Endodermal cell (in vitro differentiated cells): ENCODE measurements around the gene RRAD. TPM values are rescaled to one million over a fixed set of nuclear protein-coding genes. Genes with fewer than 3 reads are reported as not detected.
A peak's percentile ranks its signal among the peaks of the same experiment; 100 is the strongest.

Experiments used
- DNase-seq: peaks from one replicate; pipeline ENCODE4 v3.0.0-alpha.2; 2017
- H3K27ac ChIP-seq: 2 replicates; pipeline ENCODE4 v1.5.1; 2013; ENCODE audit warnings: mild to moderate bottlenecking, low read depth, low read length, moderate library complexity
- H3K27me3 ChIP-seq: 2 replicates; pipeline ENCODE4 v1.6.1; 2013; ENCODE audit warnings: mild to moderate bottlenecking, low read length, moderate library complexity; ENCODE audit not compliant: insufficient read depth, control insufficient read depth, poor library complexity, severe bottlenecking
- H3K36me3 ChIP-seq: 2 replicates; pipeline ENCODE4 v1.7.0; 2013; ENCODE audit warnings: mild to moderate bottlenecking, low read length, moderate library complexity; ENCODE audit not compliant: control insufficient read depth, insufficient read depth
- H3K4me1 ChIP-seq: one replicate; pipeline ENCODE4 v1.7.0; 2013; ENCODE audit warnings: low read length; ENCODE audit not compliant: control insufficient read depth, insufficient read depth
- H3K4me3 ChIP-seq: 2 replicates; pipeline ENCODE4 v1.5.1; 2013; ENCODE audit warnings: mild to moderate bottlenecking, low read length, moderate library complexity
- H3K9ac ChIP-seq: 2 replicates; pipeline ENCODE4 v1.6.1; 2013; ENCODE audit warnings: mild to moderate bottlenecking, low read length, moderate library complexity; ENCODE audit not compliant: poor library complexity, severe bottlenecking; ENCODE audit errors: extremely low read depth
- H3K9me3 ChIP-seq: 2 replicates; pipeline ENCODE4 v1.6.1; 2013; ENCODE audit warnings: mild to moderate bottlenecking, low read length, moderate library complexity; ENCODE audit not compliant: control insufficient read depth
- H3K27ac Mint-ChIP-seq: 2 replicates; pipeline ENCODE4 v1.8.0; 2020; ENCODE audit warnings: mixed read lengths
- H3K27me3 Mint-ChIP-seq: 2 replicates; pipeline ENCODE4 v1.8.0; 2021; ENCODE audit warnings: mild to moderate bottlenecking, mixed read lengths; ENCODE audit not compliant: insufficient read depth
- H3K36me3 Mint-ChIP-seq: 2 replicates; pipeline ENCODE4 v1.8.0; 2020; ENCODE audit warnings: low read depth, mixed read lengths
- H3K4me1 Mint-ChIP-seq: 2 replicates; pipeline ENCODE4 v1.8.0; 2020; ENCODE audit warnings: mixed read lengths
- H3K4me3 Mint-ChIP-seq: 2 replicates; pipeline ENCODE4 v1.8.0; 2020; ENCODE audit warnings: mild to moderate bottlenecking, moderate library complexity, mixed read lengths
- H3K9me3 Mint-ChIP-seq: 2 replicates; pipeline ENCODE4 v1.8.0; 2020; ENCODE audit warnings: mild to moderate bottlenecking, mixed read lengths
- WGBS, 2 experiments: methylation state at CpG; one replicate each; pipeline versions ENCODE4 v1.1.5 to v1.1.7; 2013; ENCODE audit warnings: missing lambda C conversion rate in 2 of 2, mixed read lengths in 1 of 2; ENCODE audit not compliant: insufficient coverage in 1 of 2, insufficient read length in 1 of 2; 5-methylcytosine and 5-hydroxymethylcytosine counted together
- total RNA-seq, 2 donors: library from RNA; stranded (reverse); fragmentation: NEBNext Ultra II Directional in 1 of 2; extraction: Animal tissue kit (Norgen Biotek cat#: 25700) in 1 of 2; gene quantifications; 2 replicates in 1 of 2; 3 replicates in 1 of 2; pipeline ENCODE4 v1.2.1, GENCODE V29; 2021
- TF ChIP-seq, protein P1 (sequence below): fragments of 200-600 bp; sonication (generic); conservative IDR thresholded peaks from 2 replicates; pipeline ENCODE4 v1.5.0; 2021; ENCODE audit warnings: antibody characterized with exemption, mild to moderate bottlenecking

RRAD gene
- total RNA-seq, 2 donors from 2014 or later = 0.55 TPM; not detected in 1

DNA sequence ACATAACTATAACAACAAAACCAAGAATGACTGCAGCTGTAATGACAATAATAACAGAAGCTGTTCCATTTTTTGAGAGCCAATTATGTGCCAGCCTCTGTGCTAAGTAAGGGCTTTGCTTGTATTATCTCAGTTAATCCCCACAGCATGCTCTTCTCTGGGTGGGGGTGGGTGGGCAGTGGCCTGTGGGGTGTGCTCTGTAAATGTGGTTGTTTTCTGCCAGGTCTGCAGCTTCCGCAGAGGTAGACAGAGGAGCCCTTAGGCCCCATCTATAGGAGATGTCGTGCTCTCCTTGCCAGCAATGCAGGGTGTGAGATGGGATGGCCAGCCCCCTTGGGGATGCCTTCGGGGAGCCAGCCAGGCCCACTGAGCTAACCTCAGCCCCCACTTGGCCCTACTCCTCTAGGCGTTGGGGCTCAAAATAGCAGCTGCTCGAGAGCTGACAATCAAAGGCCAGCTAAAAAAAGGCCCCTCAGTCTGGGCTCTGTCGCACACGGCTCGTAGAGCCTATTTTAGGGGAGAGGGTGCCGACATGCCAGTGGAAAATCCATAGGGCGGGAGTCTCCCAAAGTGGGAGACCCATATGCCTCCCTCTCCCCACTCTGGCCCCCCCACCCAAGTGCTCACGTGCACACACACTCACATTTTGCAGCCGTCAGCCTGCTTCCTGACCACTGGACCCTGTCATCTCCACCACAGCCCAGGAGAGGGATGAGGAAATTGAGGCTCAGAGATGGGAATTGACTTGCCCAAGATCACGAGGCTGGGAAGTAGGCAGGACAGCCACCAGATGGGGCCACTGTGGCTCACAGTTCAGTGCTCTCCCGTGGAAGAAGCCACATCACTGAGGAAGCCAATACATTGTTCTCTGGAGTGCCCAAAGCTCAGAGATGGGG lies 22.4 kb downstream of the RRAD start:
- TF ChIP-seq, protein P1, sequence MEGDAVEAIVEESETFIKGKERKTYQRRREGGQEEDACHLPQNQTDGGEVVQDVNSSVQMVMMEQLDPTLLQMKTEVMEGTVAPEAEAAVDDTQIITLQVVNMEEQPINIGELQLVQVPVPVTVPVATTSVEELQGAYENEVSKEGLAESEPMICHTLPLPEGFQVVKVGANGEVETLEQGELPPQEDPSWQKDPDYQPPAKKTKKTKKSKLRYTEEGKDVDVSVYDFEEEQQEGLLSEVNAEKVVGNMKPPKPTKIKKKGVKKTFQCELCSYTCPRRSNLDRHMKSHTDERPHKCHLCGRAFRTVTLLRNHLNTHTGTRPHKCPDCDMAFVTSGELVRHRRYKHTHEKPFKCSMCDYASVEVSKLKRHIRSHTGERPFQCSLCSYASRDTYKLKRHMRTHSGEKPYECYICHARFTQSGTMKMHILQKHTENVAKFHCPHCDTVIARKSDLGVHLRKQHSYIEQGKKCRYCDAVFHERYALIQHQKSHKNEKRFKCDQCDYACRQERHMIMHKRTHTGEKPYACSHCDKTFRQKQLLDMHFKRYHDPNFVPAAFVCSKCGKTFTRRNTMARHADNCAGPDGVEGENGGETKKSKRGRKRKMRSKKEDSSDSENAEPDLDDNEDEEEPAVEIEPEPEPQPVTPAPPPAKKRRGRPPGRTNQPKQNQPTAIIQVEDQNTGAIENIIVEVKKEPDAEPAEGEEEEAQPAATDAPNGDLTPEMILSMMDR = no peak
- 85 to 88% methylated on average over 7 to 14 of the region's 14 CpGs for WGBS, 2 experiments
- Mint-ChIP-seq H3K27ac (no peak overlapping the region), H3K9me3 (no peaks in the 10 kb centered on the region), H3K36me3 (no peaks in the 10 kb centered on the region), H3K4me3 (no peak overlapping the region), H3K4me1 (peaks cover 11% of the 10 kb centered on the region), H3K27me3 (peaks cover 12% of the 10 kb centered on the region)
- no peaks in the 10 kb centered on the region for H3K9me3 ChIP-seq
- H3K27me3 ChIP-seq = peaks cover 4% of the 10 kb centered on the region
- H3K4me3 ChIP-seq = no peak overlapping the region
- H3K9ac ChIP-seq = no peak overlapping the region
- H3K27ac ChIP-seq = no peak overlapping the region
- peaks cover 10% of the 10 kb centered on the region for H3K4me1 ChIP-seq
- DNase-seq = no peak
- no peaks in the 10 kb centered on the region for H3K36me3 ChIP-seq

DNA sequence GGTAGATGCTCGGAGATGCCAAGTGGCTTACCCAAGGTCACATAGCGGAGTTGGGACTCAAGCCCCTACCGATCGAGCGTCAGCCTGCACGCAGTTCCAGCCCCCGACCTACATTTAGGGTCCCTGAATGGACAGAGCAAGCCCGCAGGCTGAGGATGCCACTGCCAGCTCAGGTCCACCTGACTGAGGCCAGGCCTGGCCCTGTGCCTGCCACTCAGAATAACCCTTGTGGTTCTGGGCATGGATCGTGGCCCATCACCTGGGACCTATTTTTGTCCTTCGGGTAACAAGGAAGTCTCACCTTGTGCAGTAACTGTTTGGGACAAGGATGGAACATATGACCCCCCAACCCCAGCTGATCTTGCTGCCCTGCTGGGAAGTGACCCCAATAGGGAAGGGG lies 23.7 kb downstream of the RRAD start:
- no peak overlapping the region for H3K9ac ChIP-seq
- no peak overlapping the region for H3K27ac ChIP-seq
- Mint-ChIP-seq H3K27ac (no peak overlapping the region), H3K9me3 (no peaks in the 10 kb centered on the region), H3K4me3 (no peak overlapping the region), H3K36me3 (no peaks in the 10 kb centered on the region), H3K27me3 (peaks cover 7% of the 10 kb centered on the region), H3K4me1 (peaks cover 13% of the 10 kb centered on the region)
- H3K4me1 ChIP-seq = peaks cover 10% of the 10 kb centered on the region
- 93 to 97% methylated on average over 6 to 10 of the region's 10 CpGs for WGBS, 2 experiments
- H3K36me3 ChIP-seq = no peaks in the 10 kb centered on the region
- H3K27me3 ChIP-seq = no peaks in the 10 kb centered on the region
- no peak for DNase-seq
- H3K9me3 ChIP-seq = no peaks in the 10 kb centered on the region
- TF ChIP-seq, protein P1 = no peak
- H3K4me3 ChIP-seq = no peak overlapping the region

DNA sequence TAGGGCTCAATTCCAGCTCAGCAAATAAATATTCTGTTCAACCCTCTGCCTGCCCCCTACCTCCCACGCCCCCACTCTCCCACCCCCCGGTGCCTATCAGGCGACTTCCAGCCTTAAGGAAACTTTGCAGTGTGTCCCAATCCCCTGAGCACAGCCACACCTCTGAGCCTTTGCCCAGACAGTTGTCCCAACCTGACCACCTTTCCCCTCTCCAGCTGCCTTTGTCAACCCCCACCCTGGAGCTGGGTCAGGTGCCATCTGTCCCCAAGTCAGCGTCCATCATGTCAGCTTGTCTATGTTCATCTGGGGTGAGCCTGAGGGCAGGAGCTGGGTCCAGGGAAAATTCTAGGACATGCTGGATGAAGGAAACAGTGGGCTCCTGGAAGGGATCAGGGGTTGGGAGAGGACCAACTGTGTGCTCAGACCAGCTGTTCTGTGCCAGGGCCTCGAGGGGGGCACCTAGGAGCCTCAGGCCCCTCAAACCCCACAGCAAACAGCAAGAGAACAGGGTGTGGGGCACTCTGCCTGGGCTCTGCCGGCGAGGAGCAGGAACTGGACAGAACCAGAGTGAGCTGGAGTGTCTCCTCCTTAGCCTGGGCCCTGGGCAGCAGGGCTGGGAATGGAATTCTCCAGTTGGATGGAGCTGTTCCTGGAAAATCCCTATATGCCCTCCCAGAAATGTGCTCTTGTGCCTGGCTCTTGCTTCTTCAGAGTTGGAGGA lies 24.5 kb downstream of the RRAD start:
- DNase-seq = no peak
- Histone ChIP-seq H3K36me3 (no peaks in the 10 kb centered on the region), H3K9ac (no peak overlapping the region), H3K27me3 (no peaks in the 10 kb centered on the region), H3K4me3 (no peak overlapping the region), H3K27ac (no peak overlapping the region), H3K4me1 (peaks cover 10% of the 10 kb centered on the region), H3K9me3 (no peaks in the 10 kb centered on the region)
- 80 to 100% methylated on average over 2 to 7 of the region's 7 CpGs for WGBS, 2 experiments
- H3K4me3 Mint-ChIP-seq = no peak overlapping the region
- no peaks in the 10 kb centered on the region for H3K36me3 Mint-ChIP-seq
- H3K27me3 Mint-ChIP-seq = peaks cover 7% of the 10 kb centered on the region
- H3K27ac Mint-ChIP-seq = peak overlapping the region; percentile 65
- H3K9me3 Mint-ChIP-seq = no peaks in the 10 kb centered on the region
- TF ChIP-seq, protein P1 = no peak
- peaks cover 15% of the 10 kb centered on the region for H3K4me1 Mint-ChIP-seq
